PFSK-1 (cell line): ENCODE data around the gene CACNA2D4.

Experiments used
- POLR2AphosphoS5 ChIP-seq: IDR thresholded peaks from 2 replicates; pipeline ENCODE4 v1.6.1; 2012; ENCODE audit warnings: low read depth, mild to moderate bottlenecking, control low read depth, low read length, moderate library complexity
- REST ChIP-seq, 2 experiments: IDR thresholded peaks; 2 replicates each; pipeline versions ENCODE4 v1.6.1 to v1.8.0; 2011 to 2012; ENCODE audit warnings: low read depth in 2 of 2, low read length in 2 of 2, control low read depth in 1 of 2, inconsistent platforms in 1 of 2, mild to moderate bottlenecking in 1 of 2, moderate library complexity in 1 of 2; ENCODE audit not compliant: insufficient read depth in 1 of 2
- SIN3A ChIP-seq: IDR thresholded peaks from 2 replicates; pipeline ENCODE4 v1.6.1; 2012; ENCODE audit warnings: mild to moderate bottlenecking, low read length, moderate library complexity, borderline replicate concordance; ENCODE audit not compliant: insufficient read depth

DNA sequence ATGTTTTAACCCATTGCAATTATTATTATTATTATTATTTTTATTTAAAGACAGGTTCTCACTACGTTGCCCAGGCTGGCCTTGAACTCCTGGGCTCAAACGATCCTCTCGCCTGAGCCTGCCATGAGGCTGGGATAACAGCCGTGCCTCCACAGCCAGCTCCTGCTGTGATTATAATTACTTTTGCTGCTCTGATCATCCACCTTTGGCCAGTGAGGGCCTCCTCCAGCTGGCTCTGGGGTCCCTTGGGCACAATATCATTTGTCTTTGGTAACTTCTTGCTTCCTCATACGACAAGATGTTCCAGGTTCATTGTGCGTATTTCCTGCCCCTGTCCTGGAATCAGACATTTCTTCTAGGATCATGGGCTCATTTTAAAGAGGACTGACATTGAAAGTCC, 69.7 kb downstream of the CACNA2D4 start:
- TF ChIP-seq REST (IDR thresholded peaks at IDR 0.05; ENCODE audit: insufficient read depth in 1 of 2, low read depth in 2 of 2, low read length in 2 of 2) (no peak), POLR2AphosphoS5 (no peak), SIN3A (no peak)
